ENCODE data around the gene TFAP2A.

The TFAP2A gene

GRCh38 chr6:10425975-10426780 is 11.3 kb upstream of the TFAP2A start:
- no peak for DNase-seq

GRCh38 chr6:10425176-10425974 is 10.5 kb upstream of the TFAP2A start:
- no peak for DNase-seq

GRCh38 chr6:10424040-10424439 is 9.2 kb upstream of the TFAP2A start:
- no peak for DNase-seq

GRCh38 chr6:10422737-10423034 is 7.8 kb upstream of the TFAP2A start:
- DNase-seq = no peak

GRCh38 chr6:10421921-10422736 is 7.3 kb upstream of the TFAP2A start:
- DNase-seq = no peak

- DNase-seq = no peak
Observed at GRCh38 chr6:10421158-10421920, 6.5 kb upstream of the TFAP2A start.

GRCh38 chr6:10420546-10421157 is 5.8 kb upstream of the TFAP2A start:
- no peak for DNase-seq

GRCh38 chr6:10419749-10420545 is 5.1 kb upstream of the TFAP2A start:
- DNase-seq = no peak

- no peak for DNase-seq
Observed at GRCh38 chr6:10418862-10419748, 4.2 kb upstream of the TFAP2A start.

- no peak for DNase-seq
Observed at GRCh38 chr6:10418361-10418861, 3.5 kb upstream of the TFAP2A start.

- no peak for DNase-seq
Observed at GRCh38 chr6:10417681-10418104, 2.8 kb upstream of the TFAP2A start.

GRCh38 chr6:10416863-10417641 is 2.2 kb upstream of the TFAP2A start:
- no peak for DNase-seq

- DNase-seq = no peak
Observed at GRCh38 chr6:10416516-10416862, 1.6 kb upstream of the TFAP2A start.

GRCh38 chr6:10415617-10416480 is 975 bp upstream of the TFAP2A start:
- DNase-seq = no peak

- no peak for DNase-seq
Observed at GRCh38 chr6:10413850-10414738, 780 bp downstream of the TFAP2A start.

GRCh38 chr6:10413262-10413849 is 1.5 kb downstream of the TFAP2A start:
- DNase-seq = no peak

Measured in activated CD4-positive, alpha-beta T cell treated with anti-CD3 and anti-CD28 coated beads, Interleukin-2, Interleukin-6, amounts not matched to agents 100 ng/mL and 50 ng/mL, durations not matched to agents 16 hours and 8 hours (primary cell).